ENCODE results near the gene ZC3HAV1.
"Not testable (repeated sequence)": the region's sequence is repeated elsewhere in the genome, so short reads cannot be mapped to it uniquely, and the experiment has no call there.

ZC3HAV1 gene

DNA sequence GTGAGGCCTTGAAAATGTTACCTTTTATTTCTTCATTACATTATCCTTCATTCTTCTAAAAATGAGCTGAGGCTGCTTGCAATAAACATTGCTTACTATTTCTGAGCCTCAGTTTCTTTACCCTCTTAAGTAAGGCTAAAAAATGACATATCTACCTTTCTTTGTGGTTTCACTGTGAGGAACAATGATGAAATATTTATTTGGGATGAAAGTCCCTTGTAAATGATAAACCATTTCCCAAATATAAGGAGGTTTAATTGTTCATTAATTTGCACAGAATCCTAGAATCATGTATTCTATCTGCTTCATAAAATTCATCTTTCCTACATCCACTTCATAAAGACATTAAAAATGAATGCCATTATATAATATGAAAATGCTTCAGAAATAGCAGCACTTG lies 27.9 kb downstream of the ZC3HAV1 start:
- DNase-seq: no peak

DNA sequence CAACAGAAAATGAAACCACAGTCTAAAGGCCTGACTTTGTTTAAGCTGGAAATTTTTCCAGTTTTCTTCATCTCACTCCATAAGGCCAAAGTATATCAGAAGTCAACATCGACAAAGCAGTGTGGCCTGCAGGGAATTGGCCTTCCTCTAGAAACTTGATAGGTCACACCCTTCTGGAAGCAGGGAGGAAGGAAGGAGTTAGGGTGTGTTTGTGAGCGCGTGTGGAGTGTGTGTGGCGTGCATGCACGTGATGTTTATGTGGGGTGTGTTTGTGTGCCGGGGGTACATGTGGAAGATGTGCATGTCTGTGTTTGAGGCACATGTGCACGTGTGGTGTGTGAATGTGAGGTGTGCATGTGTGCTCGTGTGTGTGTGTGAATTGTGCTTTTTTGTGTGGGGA lies 28.6 kb downstream of the ZC3HAV1 start:
- DNase-seq: no peak

DNA sequence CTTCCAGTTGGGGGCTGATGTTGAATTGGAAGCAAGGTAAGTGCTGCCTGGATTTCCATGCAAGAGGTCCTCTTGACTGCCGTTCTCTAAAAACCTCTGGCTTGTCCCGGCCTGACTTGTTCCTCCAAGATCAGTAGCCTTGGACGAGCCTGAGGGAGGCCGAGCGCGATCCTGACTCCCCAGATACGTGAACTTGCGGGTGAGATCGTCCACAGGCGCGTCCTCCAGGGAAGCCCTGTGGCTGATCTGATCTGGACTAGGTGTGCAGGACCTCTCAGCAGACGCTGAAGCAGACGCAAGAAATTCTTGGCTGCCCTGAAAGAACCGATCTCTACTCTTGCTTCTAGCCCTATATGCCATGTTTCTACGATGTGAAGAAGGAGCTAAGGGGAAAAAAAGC lies 29.7 kb downstream of the ZC3HAV1 start:
- DNase-seq: no peak

DNA sequence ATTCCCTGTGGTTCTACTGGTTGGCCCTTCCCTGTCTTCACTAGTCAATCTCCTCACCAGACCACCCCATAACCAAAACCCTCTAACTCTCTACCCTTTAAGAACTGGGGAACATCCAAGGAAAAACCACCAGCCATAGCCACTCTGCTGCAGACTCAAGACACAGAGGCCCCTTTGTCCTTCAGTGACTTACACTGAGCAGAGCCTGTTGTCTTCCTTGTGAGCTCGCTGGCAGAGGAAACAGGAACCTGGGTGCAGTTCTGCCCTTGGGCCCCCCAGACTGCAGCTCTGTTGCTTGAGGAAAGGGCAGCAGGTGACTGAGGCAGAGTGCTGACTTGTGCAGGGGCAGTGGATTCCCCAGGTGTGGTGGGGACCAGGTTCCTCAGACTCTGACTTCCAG lies 30.6 kb downstream of the ZC3HAV1 start:
- DNase-seq: no peak

DNA sequence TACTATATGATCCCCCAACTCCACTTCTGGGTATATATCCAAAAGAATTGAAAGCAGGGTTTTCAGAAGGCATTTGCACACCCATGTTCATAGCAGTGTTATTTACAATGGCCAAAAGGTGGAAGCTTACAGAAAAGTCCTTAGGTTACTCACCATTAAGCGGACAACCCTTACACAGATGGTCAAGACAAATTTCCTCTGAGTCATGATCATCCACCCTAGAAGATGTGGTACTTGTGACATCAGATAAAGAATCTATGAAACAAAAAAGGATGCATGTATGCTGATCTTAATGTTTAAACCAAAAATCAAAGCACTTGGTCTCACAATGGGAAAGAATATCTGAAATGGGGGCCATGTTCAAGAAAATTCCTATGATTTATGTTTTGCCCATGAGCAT lies 31.1 kb downstream of the ZC3HAV1 start:
- DNase-seq: no peak

DNA sequence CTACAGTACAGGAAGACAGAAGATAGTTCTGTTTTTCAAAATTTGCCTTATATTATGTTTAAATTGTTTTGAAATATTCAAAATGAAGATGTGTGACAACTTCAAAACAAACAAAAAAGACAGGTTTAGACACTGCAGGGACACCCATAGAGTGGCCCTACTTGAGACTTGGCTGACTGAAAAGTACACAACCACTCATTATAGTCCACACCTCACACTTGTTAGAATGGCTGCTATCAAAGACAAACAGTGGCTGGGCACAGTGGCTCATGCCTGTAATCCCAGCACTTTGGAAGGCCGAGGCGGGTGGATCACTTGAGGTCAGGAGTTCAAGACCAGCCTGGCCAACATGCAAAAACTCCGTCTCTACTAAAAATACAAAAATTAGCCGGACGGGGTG lies 31.8 kb downstream of the ZC3HAV1 start:
- not testable (repeated sequence) for DNase-seq

DNA sequence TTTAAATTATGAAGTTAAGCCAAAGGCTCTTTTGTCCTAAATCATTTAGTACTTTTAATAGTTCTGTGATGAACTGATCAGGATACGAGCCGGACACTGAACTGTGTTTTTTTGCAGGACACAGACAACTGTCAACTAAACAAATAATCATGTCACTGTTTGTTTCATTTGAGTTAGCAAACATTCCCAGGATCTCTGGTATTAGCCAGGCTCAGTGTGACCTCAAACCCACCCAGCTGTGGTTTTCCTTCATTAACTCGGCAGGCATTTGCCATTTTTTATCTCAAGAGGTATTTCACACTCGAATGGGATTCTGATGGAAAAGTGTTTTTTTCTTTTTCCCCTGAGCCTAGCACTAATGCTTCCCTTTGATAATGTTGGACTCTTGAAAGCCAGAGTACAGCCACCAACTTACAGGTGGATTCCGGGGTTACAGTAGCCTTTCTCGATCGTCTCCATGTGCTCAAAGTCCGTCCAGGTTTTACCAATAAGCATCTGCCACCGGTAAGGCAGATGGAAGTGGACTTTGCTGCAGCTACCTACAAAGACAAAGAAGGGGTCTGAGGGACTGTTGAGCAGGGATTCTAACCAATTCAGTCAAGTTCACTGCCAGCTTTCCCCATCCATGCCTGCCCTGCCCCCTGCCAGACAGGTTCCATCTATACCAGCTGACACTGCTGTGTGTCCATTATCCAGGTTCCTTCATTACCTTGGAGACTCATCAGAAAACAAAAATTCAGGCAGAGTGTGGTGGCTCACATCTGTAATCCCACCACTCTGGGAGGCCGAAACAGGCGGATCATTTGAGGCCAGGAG lies 33.4 kb downstream of the ZC3HAV1 start:
- DNase-seq: no peak

DNA sequence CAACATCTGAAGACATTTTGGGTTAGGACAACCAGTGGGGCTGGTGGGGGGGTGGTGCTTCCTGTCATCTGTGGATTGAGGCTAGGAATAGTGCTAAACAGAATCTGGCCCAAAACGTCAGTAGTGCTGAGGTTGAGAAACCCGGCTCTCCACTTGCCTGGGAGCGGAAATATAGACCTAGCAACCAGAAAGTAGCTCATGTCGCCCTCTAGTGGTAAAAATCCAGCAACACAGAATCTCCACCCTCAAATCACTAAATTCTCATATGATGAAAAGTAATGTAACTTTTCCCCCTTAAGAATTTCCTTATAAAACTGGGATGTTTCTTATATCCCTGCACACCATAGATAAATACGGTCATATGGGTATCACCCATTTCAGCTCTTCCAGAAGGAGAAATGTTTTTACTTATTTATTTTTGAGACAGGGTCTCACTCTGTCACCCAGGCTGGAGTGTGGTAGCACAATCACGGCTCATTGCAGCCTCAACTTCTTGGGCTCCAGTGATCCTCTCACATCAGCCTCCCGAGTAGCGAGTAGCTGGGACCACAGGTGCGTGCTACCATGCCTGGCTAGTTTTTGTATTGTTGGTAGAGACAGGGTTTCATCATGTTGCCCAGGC lies 34.4 kb downstream of the ZC3HAV1 start:
- peak; percentile 71 for DNase-seq

DNA sequence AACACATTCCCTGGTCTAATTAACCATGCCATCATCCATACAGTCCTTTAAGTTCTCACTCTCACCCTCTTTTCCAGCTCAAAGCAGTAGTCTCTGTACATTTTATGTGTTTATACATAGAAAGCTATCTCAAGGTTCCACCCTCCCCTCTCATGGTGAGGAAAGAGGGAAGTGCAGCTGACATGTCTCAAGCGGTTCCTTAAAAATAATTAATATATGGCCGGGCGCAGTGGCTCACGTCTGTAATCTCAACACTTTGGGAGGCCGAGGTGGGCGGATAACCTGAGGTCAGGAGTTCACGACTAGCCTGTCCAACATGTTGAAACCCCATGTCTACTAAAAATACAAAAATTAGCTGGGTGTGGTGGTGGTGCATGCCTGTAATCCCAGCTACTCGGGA lies 36.7 kb downstream of the ZC3HAV1 start:
- peak; percentile 39 for DNase-seq

DNA sequence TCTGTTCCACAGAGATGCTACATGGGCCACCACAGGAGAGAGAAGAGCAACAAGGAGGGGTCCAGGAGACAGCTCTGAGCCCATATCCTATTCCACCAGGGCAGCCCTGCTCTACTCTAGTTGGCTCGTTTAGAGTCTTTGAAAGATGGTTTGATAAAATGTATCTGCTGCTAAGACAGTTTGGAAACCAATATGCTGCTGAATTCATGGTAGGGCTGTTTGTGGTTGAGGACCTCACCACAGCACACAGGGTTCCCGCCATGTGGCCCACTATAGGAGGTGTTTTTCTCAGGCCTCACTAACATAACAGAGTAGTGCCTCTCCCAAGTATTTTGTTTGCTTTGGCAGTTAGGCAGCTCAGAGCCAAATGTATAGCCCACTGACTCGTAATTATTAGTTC lies 37.8 kb downstream of the ZC3HAV1 start:
- no peak for DNase-seq

DNA sequence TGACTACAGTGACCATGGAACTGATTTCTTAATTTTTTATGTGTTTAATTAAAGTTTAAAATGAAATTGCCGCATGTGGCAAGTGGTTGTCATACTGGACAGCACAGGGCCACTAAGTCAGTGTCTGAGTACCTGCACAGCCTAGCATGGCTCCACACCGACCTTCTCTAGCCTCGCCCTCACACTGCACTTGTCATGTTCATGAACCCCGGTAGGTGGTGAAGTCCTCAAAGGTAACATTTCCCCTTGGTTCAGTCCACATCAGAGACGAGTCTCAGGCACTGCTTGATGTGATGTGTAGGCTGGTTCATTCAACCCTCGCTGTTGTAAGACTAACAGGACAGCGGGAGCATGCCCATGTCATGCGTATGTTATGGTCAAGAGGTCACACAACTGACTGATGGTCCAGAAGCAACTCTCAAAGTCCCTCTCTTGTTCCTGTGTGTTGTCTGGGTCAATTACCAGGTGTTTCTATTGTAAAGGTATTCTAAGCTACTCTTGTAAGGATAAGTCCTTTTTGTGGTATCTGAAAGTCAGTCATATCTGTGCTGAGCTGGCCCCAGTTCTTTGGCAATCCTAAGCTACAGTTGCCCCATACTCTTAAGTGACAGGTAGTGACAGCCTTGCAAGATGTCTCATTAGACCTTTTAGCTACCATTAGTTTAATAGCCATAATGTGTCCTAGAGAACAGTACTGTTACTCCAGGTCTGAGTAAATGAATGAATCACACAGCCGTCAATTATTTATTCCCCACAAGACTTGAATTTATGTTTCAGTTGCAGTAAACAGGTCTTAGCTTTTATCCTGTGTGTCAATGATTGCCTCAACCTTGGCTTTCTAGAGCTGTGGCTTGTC lies 40.7 kb downstream of the ZC3HAV1 start:
- no peak for DNase-seq

DNA sequence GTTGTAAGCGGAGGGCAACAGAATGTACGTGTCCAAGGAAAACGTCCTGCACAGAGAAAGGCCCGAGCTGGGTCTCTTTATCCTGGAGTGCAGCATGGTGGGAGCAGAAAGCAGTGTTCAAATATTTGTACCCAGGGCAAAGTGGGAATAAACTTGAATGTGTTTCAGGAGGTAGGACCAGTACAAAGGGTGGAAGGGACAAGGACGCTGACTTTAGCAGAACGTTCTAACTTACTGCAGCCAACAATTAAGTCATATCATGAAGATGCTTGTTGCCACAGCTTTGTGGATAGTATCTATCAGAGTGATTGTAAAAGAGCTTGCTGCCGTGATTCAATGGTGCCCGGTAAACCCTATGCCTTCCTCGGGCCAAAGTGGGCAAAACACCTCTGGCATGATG lies 43.2 kb downstream of the ZC3HAV1 start:
- DNase-seq: no peak

DNA sequence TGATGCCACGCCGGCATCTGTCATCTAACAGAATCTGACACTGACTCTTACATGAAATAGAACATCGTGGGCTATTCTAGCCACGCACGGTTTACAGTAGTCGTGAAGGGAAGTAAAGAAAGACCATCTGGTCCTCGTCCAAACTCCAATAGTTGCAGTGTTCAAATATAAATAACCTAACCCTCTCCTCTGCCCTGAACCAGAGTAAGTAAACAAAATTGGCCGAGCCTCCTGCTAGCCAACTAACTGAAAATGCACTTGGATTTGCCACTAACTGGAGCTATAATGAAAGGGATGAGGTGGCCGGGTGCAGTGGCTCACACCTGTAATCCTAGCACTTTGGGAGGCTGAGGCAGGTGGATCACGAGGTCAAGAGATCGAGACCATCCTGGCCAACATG lies 44.2 kb downstream of the ZC3HAV1 start:
- no peak for DNase-seq

DNA sequence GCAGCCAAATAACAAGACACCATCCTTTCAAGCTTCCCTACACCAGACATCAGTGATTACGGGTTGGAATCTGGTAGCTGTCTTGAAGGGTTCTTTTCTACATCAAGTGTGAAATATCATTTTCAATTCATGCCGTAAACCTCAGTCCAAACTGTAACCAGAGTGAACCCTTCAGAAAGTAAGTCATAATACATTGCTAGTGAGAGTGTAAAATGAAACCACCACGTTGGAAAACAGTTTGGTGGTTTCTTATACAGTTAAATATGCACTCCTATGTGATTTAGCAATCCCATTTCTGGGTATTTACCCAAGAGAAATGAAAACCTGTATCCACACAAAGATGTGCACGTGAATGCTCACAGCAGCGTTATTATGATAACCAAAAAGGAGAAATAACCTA lies 48.1 kb downstream of the ZC3HAV1 start:
- DNase-seq: no peak

DNA sequence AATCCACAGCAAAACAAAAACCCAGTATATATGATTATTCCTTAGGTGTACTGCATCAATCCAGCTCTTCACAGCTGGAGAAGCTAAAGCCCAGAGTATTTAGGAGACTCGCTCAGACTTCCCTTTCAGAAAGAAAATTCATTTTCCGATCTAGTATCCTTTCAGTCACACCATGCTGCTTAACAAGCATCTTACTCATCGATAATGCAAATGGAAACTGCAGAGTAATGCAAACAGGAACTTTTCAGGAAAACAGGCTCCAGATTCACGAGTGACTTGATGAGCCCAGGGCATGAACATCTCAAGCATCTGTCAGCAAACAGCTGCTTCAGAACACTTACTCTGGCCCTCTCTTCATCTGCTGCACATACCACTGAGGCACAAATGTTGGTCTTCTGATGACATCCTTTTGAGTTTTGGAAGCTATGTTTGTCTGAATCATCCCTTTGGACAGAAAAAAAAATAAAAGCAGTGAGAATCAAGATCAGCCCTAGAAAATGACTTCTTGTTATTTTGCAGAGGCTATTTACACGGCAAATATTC lies 48.8 kb downstream of the ZC3HAV1 start:
- DNase-seq: no peak

DNA sequence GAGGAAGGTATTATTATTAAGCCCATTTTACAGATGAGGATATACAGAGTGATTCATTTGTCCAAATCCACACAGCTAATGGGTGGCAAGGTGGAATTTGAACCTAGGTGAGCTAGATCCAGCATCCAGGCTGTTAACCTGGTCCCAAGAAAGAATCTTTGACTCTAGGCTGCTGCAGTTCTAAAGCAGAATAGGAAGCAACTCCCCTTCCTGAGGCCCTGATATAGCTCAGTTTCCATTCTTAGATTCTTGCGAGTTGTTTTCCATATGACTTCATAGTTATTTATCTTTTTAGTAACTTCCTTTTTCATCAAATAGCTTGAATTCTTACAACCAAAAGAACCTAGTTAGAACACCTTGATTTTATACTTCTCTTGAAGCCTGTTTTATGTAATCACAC lies 49.6 kb downstream of the ZC3HAV1 start:
- DNase-seq: no peak

DNA sequence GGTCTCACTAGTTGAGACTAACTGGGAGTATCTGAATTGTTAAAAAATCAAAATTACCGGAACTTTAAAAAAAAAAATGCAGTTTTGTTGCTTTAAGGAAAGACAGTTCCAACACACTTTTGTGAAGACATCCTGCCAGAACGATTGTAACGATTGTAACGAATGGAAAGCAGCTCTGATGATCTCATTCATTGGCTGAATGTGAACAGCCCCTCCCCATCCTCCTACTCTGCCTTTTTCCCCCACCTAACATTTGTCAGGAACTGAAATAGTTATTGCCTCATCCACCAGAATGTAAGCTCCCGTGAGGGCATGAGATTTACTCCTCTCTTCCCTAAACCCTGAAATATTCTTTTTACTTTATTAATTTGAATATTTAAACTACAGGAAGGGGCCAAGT lies 50.6 kb downstream of the ZC3HAV1 start:
- no peak for DNase-seq

DNA sequence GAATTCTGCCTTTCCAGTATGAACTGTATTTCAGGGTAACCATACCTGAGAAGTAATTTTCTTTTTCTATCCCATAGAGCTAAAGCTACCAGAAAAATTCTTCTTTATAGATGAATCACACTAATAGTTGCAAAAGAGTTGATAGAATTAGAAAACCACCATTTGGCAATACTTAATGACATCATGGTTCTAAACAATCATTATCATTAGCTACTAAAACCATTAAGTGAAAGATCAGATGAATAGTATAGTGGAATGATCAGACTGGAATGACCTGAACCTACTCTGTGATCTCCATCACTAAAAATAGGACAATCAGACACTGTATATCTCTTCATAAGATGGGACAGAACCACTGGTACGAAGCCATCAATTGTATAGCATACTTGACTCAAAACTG lies 53.8 kb downstream of the ZC3HAV1 start:
- no peak for DNase-seq

DNA sequence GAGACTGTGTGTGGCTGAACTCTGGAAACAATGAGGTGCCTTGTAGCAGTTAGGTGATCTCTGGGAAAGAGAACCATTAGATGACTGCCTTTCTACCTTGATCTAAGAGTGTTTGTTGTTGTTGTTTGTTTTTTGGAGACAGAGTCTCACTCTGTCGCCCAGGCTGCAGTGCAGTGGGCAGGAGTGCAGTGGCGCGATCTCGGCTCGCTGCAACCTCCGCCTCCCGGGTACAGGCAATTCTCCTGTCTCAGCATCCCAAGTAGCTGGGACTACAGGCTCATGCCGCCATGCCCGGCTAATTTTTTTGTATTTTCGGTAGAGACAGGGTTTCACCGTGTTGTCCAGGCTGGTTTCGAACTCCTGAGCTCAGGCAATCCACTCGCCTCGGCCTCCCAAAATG lies 54.9 kb downstream of the ZC3HAV1 start:
- DNase-seq: not testable (repeated sequence)

DNA sequence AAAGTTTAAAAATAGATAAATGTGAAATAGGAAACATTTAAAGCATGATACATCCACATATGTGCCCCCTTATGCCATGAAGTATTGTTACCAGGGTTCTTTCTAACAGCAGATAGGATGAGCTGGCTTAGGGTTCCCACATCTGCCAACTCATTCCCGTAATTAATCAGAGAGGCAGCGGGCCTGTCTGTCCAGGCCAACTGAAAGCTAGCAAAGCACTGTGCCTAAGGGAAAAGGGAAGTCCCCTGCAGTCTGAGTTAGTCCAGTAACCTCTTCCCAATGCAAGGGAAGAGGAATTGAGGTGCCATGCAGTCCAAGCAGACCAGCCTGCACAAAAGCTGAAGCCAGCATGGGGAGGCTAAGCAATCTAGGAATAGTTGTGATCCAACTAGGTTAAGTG lies 55.4 kb downstream of the ZC3HAV1 start:
- no peak for DNase-seq

DNA sequence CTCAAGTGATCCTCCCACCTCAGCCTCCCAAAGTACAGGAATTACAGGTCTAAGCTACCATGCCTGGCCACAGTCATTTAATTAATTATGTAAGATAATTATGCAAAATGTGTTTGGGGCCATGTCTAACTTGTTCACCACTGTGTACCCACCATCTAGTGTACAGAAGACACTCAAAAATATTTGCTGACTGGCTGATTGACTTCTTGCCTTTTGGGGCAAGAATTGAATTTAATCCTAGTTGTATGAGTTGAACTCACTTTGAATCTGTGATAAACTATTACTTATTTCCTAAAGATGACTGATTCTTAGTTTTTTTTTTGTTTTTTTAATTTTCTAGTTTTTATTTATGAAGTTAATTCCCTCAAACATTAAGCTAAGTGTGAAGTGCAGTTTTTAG lies 57.9 kb downstream of the ZC3HAV1 start:
- DNase-seq: no peak

DNA sequence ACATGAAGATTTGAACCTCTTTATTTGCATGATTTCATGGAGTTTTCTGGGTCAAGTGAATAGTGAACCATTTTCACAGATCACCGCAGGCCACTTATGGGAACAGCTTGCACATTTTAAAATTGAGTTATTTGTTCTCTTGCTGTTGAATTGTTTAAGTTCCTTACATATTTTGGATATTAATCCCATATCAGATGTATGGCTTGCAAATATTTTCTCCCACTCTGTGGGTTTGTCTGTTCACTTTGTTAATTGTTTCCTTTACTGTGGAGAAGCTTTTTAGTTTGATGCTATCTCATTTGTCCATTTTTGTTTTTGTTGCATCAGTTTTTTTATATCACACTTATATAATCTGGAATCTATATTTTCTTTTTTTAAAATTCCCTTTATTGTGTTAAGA lies 59.6 kb downstream of the ZC3HAV1 start:
- DNase-seq: no peak

DNA sequence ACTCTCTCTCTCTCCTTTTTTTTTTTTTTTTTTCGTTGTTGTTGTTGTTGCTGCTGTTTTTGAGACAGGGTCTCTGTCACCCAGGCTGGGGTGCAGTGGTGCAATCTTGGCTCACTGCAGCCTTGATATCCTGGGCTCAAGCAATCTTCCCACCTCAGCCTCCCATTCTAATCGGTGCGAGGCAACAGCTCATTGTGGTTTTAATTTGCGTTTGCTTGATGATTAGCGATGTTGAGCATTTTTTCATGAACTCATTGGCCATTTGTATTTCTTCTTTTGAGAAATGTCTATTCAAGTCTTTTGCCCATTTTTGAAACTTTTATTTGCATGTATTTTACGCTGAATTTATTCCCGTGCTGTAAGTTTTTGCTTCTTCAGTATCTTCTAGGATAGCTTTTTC lies 60.4 kb downstream of the ZC3HAV1 start:
- DNase-seq: no peak

DNA sequence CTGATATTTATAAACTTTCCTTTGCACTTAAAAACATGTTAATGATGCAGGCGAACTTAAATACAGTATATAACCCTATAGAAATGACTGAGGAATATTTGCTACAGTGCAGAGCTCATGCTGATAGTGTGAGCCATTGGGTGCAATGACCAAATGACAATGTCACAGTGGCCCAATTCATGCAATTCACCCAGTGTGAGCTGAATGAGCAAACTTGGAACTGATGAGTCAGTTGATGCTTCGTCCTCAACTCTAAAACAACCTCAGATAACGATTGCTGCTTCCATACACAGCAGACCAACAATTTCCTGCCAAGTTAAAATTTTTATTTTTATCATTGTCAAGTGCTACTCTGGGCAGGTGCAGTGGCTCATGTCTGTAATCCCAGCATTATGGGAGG lies 61.5 kb downstream of the ZC3HAV1 start:
- DNase-seq: no peak
